GM13976 (cell line): ENCODE measurements around the gene ADD1.

Experiments used
- DNase-seq: peaks from one replicate; pipeline ENCODE4 v3.0.0; 2012; ENCODE audit warnings: low spot score
- CTCF ChIP-seq: IDR thresholded peaks from 2 replicates; pipeline ENCODE4 v1.5.1; 2012; ENCODE audit warnings: borderline replicate concordance, mild to moderate bottlenecking; ENCODE audit not compliant: insufficient read depth; ENCODE audit errors: extremely low read depth, missing control alignments, control extremely low read depth
- in situ Hi-C: fragments of 300-500 bp; cut with MboI; formaldehyde crosslinking; loops from one replicate; pipeline ENCODE4 v1.12.0; 2022; ENCODE audit warnings: low sequenced_read_pairs, mixed read lengths, inconsistent platforms; ENCODE audit not compliant: unreplicated experiment

Gene ADD1

GRCh38 chr4:2802618-2803531, 40.8 kb upstream of the ADD1 start:
- in situ Hi-C loops: no loop called here
- TF ChIP-seq CTCF: no peak
- DNase-seq: no peak

GRCh38 chr4:2803624-2804448, 39.8 kb upstream of the ADD1 start:
- no peak for TF ChIP-seq CTCF
- in situ Hi-C loops: no loop called here

GRCh38 chr4:2804449-2804972, 39.1 kb upstream of the ADD1 start:
- in situ Hi-C loops: no loop called here
- TF ChIP-seq CTCF: no peak
- no peak for DNase-seq

More at GRCh38 chr4:2803624-2804448, 39.8 kb upstream of the ADD1 start:
- no peak for DNase-seq

- in situ Hi-C loops: no loop called here
- DNase-seq: no peak
- no peak for TF ChIP-seq CTCF
Observed at GRCh38 chr4:2804973-2805501, 38.6 kb upstream of the ADD1 start.

GRCh38 chr4:2805712-2806389, 37.8 kb upstream of the ADD1 start:
- in situ Hi-C loops: no loop called here
- TF ChIP-seq CTCF: no peak
- DNase-seq: no peak
